HCT116 (cell line): ENCODE results near the gene HOXC12. TPM values are rescaled to one million over a fixed set of nuclear protein-coding genes. Genes with fewer than 3 reads are reported as not detected.

Experiments used
- ATAC-seq: fragments of 200-7000 bp; cut with Tn5 transposase; 2 replicates; pipeline ENCODE4 v1.9.1; 2020; ENCODE audit warnings: mild to moderate bottlenecking, moderate library complexity
- BruUV-seq: library from RNA; stranded (reverse); fragments of 400-500 nt; replicated peaks from 2 replicates; lab custom pipeline; 2021; lab: Mats Ljungman, UMichigan
- CTCF ChIA-PET: fragments of 300-600 bp; sonication (Branson Sonifier 250); formaldehyde crosslinking; loops from one replicate; lab custom pipeline; 2021; ENCODE audit warnings: antibody characterized with exemption; lab: Charles Lee
- POLR2A ChIA-PET: fragments of 300-600, 350-600 bp; sonication (Branson Sonifier 250); formaldehyde crosslinking; loops from one replicate; lab custom pipeline; 2021; ENCODE audit warnings: antibody characterized with exemption; lab: Charles Lee
- RAD21 ChIA-PET, 2 experiments: fragments of 300-600 bp; sonication (Branson Sonifier 250); formaldehyde crosslinking; loops; one replicate each; lab custom pipeline; 2023; ENCODE audit warnings: low total read pairs in 2 of 2; ENCODE audit not compliant: uncharacterized antibody in 2 of 2, unreplicated experiment in 2 of 2, low non-redundant PET in 1 of 2; lab: Charles Lee
- DNase-seq: peaks from one replicate; pipeline ENCODE4 v3.0.0-alpha.2; 2010; ENCODE audit warnings: low read depth, low spot score
- H2AFZ ChIP-seq: fragments of 200-600 bp; shearing (Covaris generic), sonication (generic); 2 replicates; pipeline ENCODE4 v1.6.1; 2017; ENCODE audit warnings: low read depth, mixed run types, mixed read lengths, antibody characterized with exemption, low read length; ENCODE audit not compliant: poor library complexity, severe bottlenecking
- H3K27ac ChIP-seq: 2 replicates; pipeline ENCODE4 v1.5.1; 2012; ENCODE audit warnings: low read depth, low read length
- H3K27me3 ChIP-seq: fragments of 200-600 bp; sonication (generic); 2 replicates; pipeline ENCODE4 v1.6.1; 2016; ENCODE audit warnings: mixed run types, low read length, mixed read lengths; ENCODE audit not compliant: insufficient read depth
- H3K36me3 ChIP-seq, 2 experiments: fragments of 200-500 bp in 1 of 2; fragments of 200-600 bp in 1 of 2; sonication (Bioruptor generic) in 1 of 2; sonication (generic) in 1 of 2; 2 replicates each; pipeline versions ENCODE4 v1.5.1 to v1.6.1; 2014 to 2016; ENCODE audit warnings: low read length in 2 of 2, inconsistent platforms in 1 of 2, mixed read lengths in 1 of 2, mixed run types in 1 of 2; ENCODE audit not compliant: insufficient read depth in 2 of 2, control insufficient read depth in 1 of 2
- H3K4me1 ChIP-seq, 2 experiments: fragments of 200-600 bp in 1 of 2; sonication (generic) in 1 of 2; 2 replicates each; pipeline versions ENCODE4 v1.5.1 to v1.6.1; 2012 to 2017; ENCODE audit warnings: low read length in 2 of 2, inconsistent platforms in 1 of 2, mild to moderate bottlenecking in 1 of 2, mixed read lengths in 1 of 2, mixed run types in 1 of 2, moderate library complexity in 1 of 2; ENCODE audit not compliant: insufficient read depth in 2 of 2, control insufficient read depth in 1 of 2
- H3K4me2 ChIP-seq: fragments of 200-600 bp; sonication (generic); 2 replicates; pipeline ENCODE4 v1.6.1; 2017; ENCODE audit warnings: mixed run types, low read length, mixed read lengths
- H3K4me3 ChIP-seq, 2 experiments: fragments of 200-600 bp in 1 of 2; sonication (generic) in 1 of 2; replicated peaks in 1 of 2; 2 replicates each; pipeline ENCODE4 v1.5.1; 2011 to 2016; ENCODE audit warnings: low read length in 2 of 2, control low read depth in 1 of 2, low read depth in 1 of 2, mild to moderate bottlenecking in 1 of 2, mixed read lengths in 1 of 2, mixed run types in 1 of 2
- H3K79me2 ChIP-seq: fragments of 200-600 bp; sonication (generic); 2 replicates; pipeline ENCODE4 v1.6.1; 2017; ENCODE audit warnings: mild to moderate bottlenecking, mixed run types, low read length, moderate library complexity, mixed read lengths; ENCODE audit not compliant: insufficient read depth
- H3K9ac ChIP-seq: fragments of 200-600 bp; sonication (generic); 2 replicates; pipeline ENCODE4 v1.6.1; 2016; ENCODE audit warnings: low read length, mixed read lengths
- H3K9me2 ChIP-seq: fragments of 200-600 bp; sonication (generic), shearing (Covaris generic); 2 replicates; pipeline ENCODE4 v1.6.1; 2017; ENCODE audit warnings: mixed run types, mild to moderate bottlenecking, moderate library complexity; ENCODE audit not compliant: insufficient read depth
- H3K9me3 ChIP-seq, 2 experiments: fragments of 200-500 bp in 1 of 2; fragments of 200-600 bp in 1 of 2; sonication (Bioruptor generic) in 1 of 2; sonication (generic) in 1 of 2; 2 replicates each; pipeline ENCODE4 v1.6.1; 2014 to 2017; ENCODE audit warnings: low read length in 2 of 2, mixed read lengths in 2 of 2, inconsistent platforms in 1 of 2, low read depth in 1 of 2, mild to moderate bottlenecking in 1 of 2, mixed run types in 1 of 2, moderate library complexity in 1 of 2; ENCODE audit not compliant: control insufficient read depth in 1 of 2, insufficient read depth in 1 of 2
- H4K20me1 ChIP-seq: fragments of 200-600 bp; sonication (generic), shearing (Covaris generic); 2 replicates; pipeline ENCODE4 v1.6.1; 2017; ENCODE audit warnings: mixed run types, mild to moderate bottlenecking, moderate library complexity; ENCODE audit not compliant: insufficient read depth
- EZH2 ChIP-seq: fragments of 200-600 bp; sonication (generic); IDR thresholded peaks from 2 replicates; pipeline ENCODE4 v1.6.1; 2017; ENCODE audit warnings: antibody characterized with exemption, mixed run types
- POLR2AphosphoS5 ChIP-seq: IDR thresholded peaks from 2 replicates; pipeline ENCODE4 v1.6.1; 2011; ENCODE audit warnings: mild to moderate bottlenecking, low read depth, low read length, moderate library complexity
- intact Hi-C: fragments of 100-400 bp; cut with micrococcal nuclease; formaldehyde crosslinking; loops from 2 replicates; pipeline ENCODE4 v1.10.0; 2022
- total RNA-seq: library from RNA; stranded (reverse); gene quantifications from one replicate; pipeline ENCODE4 v1.2.1, GENCODE V29; 2021; ENCODE audit not compliant: unreplicated experiment
- TF ChIP-seq, protein P1 (sequence below), 3 experiments: fragments of 200-600 bp in 1 of 3; sonication (generic) in 1 of 3; IDR thresholded peaks in 2 of 3; conservative IDR thresholded peaks in 1 of 3; 2 replicates each; pipeline ENCODE4 v1.5.1; 2012 to 2017; ENCODE audit warnings: low read depth in 2 of 3, low read length in 2 of 3, antibody characterized with exemption in 1 of 3, borderline replicate concordance in 1 of 3, control low read depth in 1 of 3, mild to moderate bottlenecking in 1 of 3, mixed read lengths in 1 of 3, mixed run types in 1 of 3, moderate library complexity in 1 of 3; ENCODE audit not compliant: insufficient read depth in 1 of 3

The HOXC12 gene
- total RNA-seq, 1 experiment from 2014 or later: not detected

DNA sequence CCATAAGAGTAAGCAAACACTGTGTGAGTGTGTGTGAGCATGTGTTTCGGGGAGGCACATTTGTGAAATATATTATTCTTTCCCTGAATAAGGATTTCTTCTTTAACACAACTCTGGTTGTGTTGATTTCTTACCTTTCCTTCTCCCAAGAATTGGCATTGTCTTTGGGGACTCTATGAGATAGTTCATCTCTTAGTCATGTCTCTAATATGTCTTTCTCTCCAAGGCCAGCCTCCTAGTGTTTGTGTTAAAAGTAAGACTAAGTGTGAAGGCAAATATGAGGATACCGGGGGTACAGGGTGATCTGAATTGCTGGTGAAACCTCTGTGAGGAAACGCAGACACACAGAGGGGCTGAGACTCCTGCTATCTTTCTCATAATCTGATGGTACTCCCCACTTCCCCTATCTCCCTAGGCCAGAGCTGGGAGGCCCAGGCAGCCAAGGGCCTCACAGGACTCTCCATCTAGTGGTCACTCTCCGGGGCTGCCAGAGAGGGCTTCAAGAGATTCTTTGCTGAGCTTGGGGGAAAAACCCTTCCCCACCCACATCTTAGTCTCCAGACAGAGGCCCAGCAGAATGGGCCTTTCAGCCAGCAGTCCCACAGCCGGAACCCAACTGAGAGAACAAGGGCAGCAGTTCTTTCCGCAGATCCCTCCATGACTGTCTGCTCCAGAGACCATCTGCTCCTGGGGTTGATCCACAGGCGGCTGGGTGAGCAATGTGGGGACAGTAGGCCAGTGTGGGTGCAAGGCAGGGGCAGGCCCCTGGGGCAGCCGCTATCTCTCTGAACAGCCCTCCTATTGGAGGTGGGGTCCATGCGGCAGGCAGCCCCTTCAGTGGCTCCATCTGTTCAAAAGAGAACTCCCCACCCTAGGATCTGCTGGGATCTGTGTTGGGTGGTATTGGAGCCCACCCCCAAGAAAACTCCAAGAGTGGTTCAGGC lies 5.8 kb upstream of the HOXC12 start:
- Histone ChIP-seq H3K36me3 (no peaks in the 10 kb centered on the region), H3K4me3 (no peak overlapping the region), H3K79me2 (no peaks in the 10 kb centered on the region), H3K27me3 (no peaks in the 10 kb centered on the region), H3K4me2 (no peak overlapping the region), H3K9me2 (no peaks in the 10 kb centered on the region), H3K4me1 (peaks cover 12 to 15% of the 10 kb centered on the region in 2 experiments), H3K9me3 (no peaks in the 10 kb centered on the region), H4K20me1 (no peaks in the 10 kb centered on the region), H3K9ac (no peak overlapping the region), H2AFZ (no peak overlapping the region), H3K27ac (no peak overlapping the region)
- BruUV-seq: no TSS peak
- intact Hi-C loops: no loop called here
- CTCF ChIA-PET: no interaction called here
- RAD21 ChIA-PET: no interaction called here
- ATAC-seq (no peak), DNase-seq (no peak)
- POLR2A ChIA-PET: no interaction called here
- TF ChIP-seq, protein P1, sequence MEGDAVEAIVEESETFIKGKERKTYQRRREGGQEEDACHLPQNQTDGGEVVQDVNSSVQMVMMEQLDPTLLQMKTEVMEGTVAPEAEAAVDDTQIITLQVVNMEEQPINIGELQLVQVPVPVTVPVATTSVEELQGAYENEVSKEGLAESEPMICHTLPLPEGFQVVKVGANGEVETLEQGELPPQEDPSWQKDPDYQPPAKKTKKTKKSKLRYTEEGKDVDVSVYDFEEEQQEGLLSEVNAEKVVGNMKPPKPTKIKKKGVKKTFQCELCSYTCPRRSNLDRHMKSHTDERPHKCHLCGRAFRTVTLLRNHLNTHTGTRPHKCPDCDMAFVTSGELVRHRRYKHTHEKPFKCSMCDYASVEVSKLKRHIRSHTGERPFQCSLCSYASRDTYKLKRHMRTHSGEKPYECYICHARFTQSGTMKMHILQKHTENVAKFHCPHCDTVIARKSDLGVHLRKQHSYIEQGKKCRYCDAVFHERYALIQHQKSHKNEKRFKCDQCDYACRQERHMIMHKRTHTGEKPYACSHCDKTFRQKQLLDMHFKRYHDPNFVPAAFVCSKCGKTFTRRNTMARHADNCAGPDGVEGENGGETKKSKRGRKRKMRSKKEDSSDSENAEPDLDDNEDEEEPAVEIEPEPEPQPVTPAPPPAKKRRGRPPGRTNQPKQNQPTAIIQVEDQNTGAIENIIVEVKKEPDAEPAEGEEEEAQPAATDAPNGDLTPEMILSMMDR (IDR thresholded peaks at IDR 0.05 in 2 of 3, conservative IDR thresholded peaks at IDR 0.05 in 1 of 3; ENCODE audit: borderline replicate concordance in 1 of 3, insufficient read depth in 1 of 3, low read depth in 2 of 3, low read length in 2 of 3): 0 out of 6 replicates have a peak, but pooled peaks of 1 of the 3 experiments have one; percentile 19
- TF ChIP-seq EZH2: no peak
- no peak for TF ChIP-seq POLR2AphosphoS5
- TF ChIP-seq, all 23 proteins: peak for 1
